Measurements from ENCODE around the gene CRYBB3. TPM values are rescaled to one million over a fixed set of nuclear protein-coding genes. Genes with fewer than 3 reads are reported as not detected.
"Not testable (repeated sequence)": the region's sequence is repeated elsewhere in the genome, so short reads cannot be mapped to it uniquely, and the experiment has no call there.

Gene CRYBB3
- total and polyA plus RNA-seq, 2 donors from 2014 or later, result 5.3 TPM; not detected in 1

GRCh38 chr22:25232301-25232700, 32.6 kb downstream of the CRYBB3 start:
- H3K4me3 ChIP-seq (ENCODE audit: low read length in 3 of 3), result no peak overlapping the region
- no peaks in the 10 kb centered on the region for H3K27me3 ChIP-seq (ENCODE audit: control insufficient read depth, insufficient read depth, low read length)
- no peak overlapping the region for H3K27ac ChIP-seq (ENCODE audit: low read depth in 2 of 2, low read length in 2 of 2)
- no peaks in the 10 kb centered on the region for H3K4me1 ChIP-seq (ENCODE audit: control insufficient read depth in 2 of 3, insufficient read depth in 2 of 3, low read depth in 1 of 3, low read length in 3 of 3)
- H3K9me3 ChIP-seq (ENCODE audit: control insufficient read depth in 2 of 3, insufficient read depth in 1 of 3, low read length in 3 of 3), result no peaks in the 10 kb centered on the region
- DNase-seq, result no peak
- intact Hi-C loops (cut with DNase I), result loop anchor here (10.0 kb wide), 1 partner anchor 542 kb away; no protein-coding TSS in a partner anchor
- H3K9ac ChIP-seq (ENCODE audit: low read length in 3 of 3), result no peak overlapping the region
- no peak for FAIRE-seq
- no peaks in the 10 kb centered on the region for H3K36me3 ChIP-seq (ENCODE audit: control insufficient read depth in 2 of 3, insufficient read depth in 3 of 3, low read length in 3 of 3)
- no peak for TF ChIP-seq CTCF (IDR thresholded peaks at IDR 0.05; ENCODE audit: borderline replicate concordance, extremely low read depth, insufficient read depth)

GRCh38 chr22:25233706-25234105, 34.0 kb downstream of the CRYBB3 start:
- H3K36me3 ChIP-seq (ENCODE audit: control insufficient read depth in 2 of 3, insufficient read depth in 3 of 3, low read length in 3 of 3); DNase-seq; H3K27me3 ChIP-seq (ENCODE audit: control insufficient read depth, insufficient read depth, low read length); FAIRE-seq; H3K9me3 ChIP-seq (ENCODE audit: control insufficient read depth in 2 of 3, insufficient read depth in 1 of 3, low read length in 3 of 3); H3K9ac ChIP-seq (ENCODE audit: low read length in 3 of 3); H3K4me1 ChIP-seq (ENCODE audit: control insufficient read depth in 2 of 3, insufficient read depth in 2 of 3, low read depth in 1 of 3, low read length in 3 of 3); H3K4me3 ChIP-seq (ENCODE audit: low read length in 3 of 3); H3K27ac ChIP-seq (ENCODE audit: low read depth in 2 of 2, low read length in 2 of 2): not testable (repeated sequence)
- intact Hi-C loops (cut with DNase I), result loop anchor here (10.0 kb wide), 1 partner anchor 541 kb away; no protein-coding TSS in a partner anchor

- FAIRE-seq, result no peak
- Histone ChIP-seq H3K36me3 (ENCODE audit: control insufficient read depth in 2 of 3, insufficient read depth in 3 of 3, low read length in 3 of 3) (no peaks in the 10 kb centered on the region), H3K4me3 (ENCODE audit: low read length in 3 of 3) (no peak overlapping the region), H3K27me3 (ENCODE audit: control insufficient read depth, insufficient read depth, low read length) (no peaks in the 10 kb centered on the region), H3K4me1 (ENCODE audit: control insufficient read depth in 2 of 3, insufficient read depth in 2 of 3, low read depth in 1 of 3, low read length in 3 of 3) (no peaks in the 10 kb centered on the region), H3K9ac (ENCODE audit: low read length in 3 of 3) (no peak overlapping the region), H3K27ac (ENCODE audit: low read depth in 2 of 2, low read length in 2 of 2) (no peak overlapping the region), H3K9me3 (ENCODE audit: control insufficient read depth in 2 of 3, insufficient read depth in 1 of 3, low read length in 3 of 3) (no peaks in the 10 kb centered on the region)
- peak; percentile 84 to 91 (median 87) for DNase-seq
- intact Hi-C loops (cut with DNase I), result loop anchor here (10.0 kb wide), 1 partner anchor 539 kb away; no protein-coding TSS in a partner anchor
- TF ChIP-seq CTCF (IDR thresholded peaks at IDR 0.05; ENCODE audit: borderline replicate concordance, extremely low read depth, insufficient read depth), result peak; percentile 65
Observed at GRCh38 chr22:25235547-25236290, 36.1 kb downstream of the CRYBB3 start.

- Histone ChIP-seq H3K4me1 (ENCODE audit: control insufficient read depth in 2 of 3, insufficient read depth in 2 of 3, low read depth in 1 of 3, low read length in 3 of 3) (no peaks in the 10 kb centered on the region), H3K27ac (ENCODE audit: low read depth in 2 of 2, low read length in 2 of 2) (no peak overlapping the region), H3K27me3 (ENCODE audit: control insufficient read depth, insufficient read depth, low read length) (no peaks in the 10 kb centered on the region), H3K36me3 (ENCODE audit: control insufficient read depth in 2 of 3, insufficient read depth in 3 of 3, low read length in 3 of 3) (no peaks in the 10 kb centered on the region), H3K4me3 (ENCODE audit: low read length in 3 of 3) (no peak overlapping the region), H3K9me3 (ENCODE audit: control insufficient read depth in 2 of 3, insufficient read depth in 1 of 3, low read length in 3 of 3) (no peaks in the 10 kb centered on the region), H3K9ac (ENCODE audit: low read length in 3 of 3) (no peak overlapping the region)
- no peak for TF ChIP-seq CTCF (IDR thresholded peaks at IDR 0.05; ENCODE audit: borderline replicate concordance, extremely low read depth, insufficient read depth)
- FAIRE-seq, result no peak
- intact Hi-C loops (cut with DNase I), result loop anchor here (10.0 kb wide), 1 partner anchor 538 kb away; no protein-coding TSS in a partner anchor
- no peak for DNase-seq
Observed at GRCh38 chr22:25236417-25236816, 36.8 kb downstream of the CRYBB3 start.

Measured in kidney (tissue), 14 donors.